H1 (cell line): ENCODE results near the gene NEDD4.
"Not testable (repeated sequence)": the region's sequence is repeated elsewhere in the genome, so short reads cannot be mapped to it uniquely, and the experiment has no call there.

Experiments
- FOSL1 ChIP-seq: IDR thresholded peaks from 2 replicates; pipeline ENCODE4 v1.6.1; 2011; ENCODE audit warnings: mild to moderate bottlenecking, low read depth, low read length, moderate library complexity; ENCODE audit not compliant: insufficient read depth
- NANOG ChIP-seq: IDR thresholded peaks from 2 replicates; pipeline ENCODE4 v1.6.1; 2011; ENCODE audit warnings: low read length, low read depth, mild to moderate bottlenecking, inconsistent platforms; ENCODE audit not compliant: insufficient read depth, poor library complexity, severe bottlenecking
- POLR2A ChIP-seq, 2 experiments: IDR thresholded peaks; 1 replicate in 1 of 2; 2 replicates in 1 of 2; pipeline ENCODE4 v1.6.1; 2011; ENCODE audit warnings: low read depth in 2 of 2, low read length in 2 of 2, mild to moderate bottlenecking in 2 of 2; ENCODE audit errors: control extremely low read depth in 1 of 2
- RFX5 ChIP-seq: IDR thresholded peaks from 2 replicates; pipeline ENCODE4 v1.6.1; 2011; ENCODE audit warnings: low read depth, low read length, improper control_type of control experiment, borderline replicate concordance
- USF2 ChIP-seq: IDR thresholded peaks from 2 replicates; pipeline ENCODE4 v1.6.1; 2011; ENCODE audit warnings: low read length, improper control_type of control experiment
- TF ChIP-seq, protein P1 (sequence below), 3 experiments: IDR thresholded peaks; 1 replicate in 2 of 3; 2 replicates in 1 of 3; pipeline versions ENCODE4 v1.5.1 to v1.6.1; 2011; ENCODE audit warnings: low read length in 3 of 3, mild to moderate bottlenecking in 3 of 3, inconsistent platforms in 2 of 3, low read depth in 1 of 3, moderate library complexity in 1 of 3; ENCODE audit not compliant: insufficient read depth in 1 of 3; ENCODE audit errors: control extremely low read depth in 1 of 3

DNA sequence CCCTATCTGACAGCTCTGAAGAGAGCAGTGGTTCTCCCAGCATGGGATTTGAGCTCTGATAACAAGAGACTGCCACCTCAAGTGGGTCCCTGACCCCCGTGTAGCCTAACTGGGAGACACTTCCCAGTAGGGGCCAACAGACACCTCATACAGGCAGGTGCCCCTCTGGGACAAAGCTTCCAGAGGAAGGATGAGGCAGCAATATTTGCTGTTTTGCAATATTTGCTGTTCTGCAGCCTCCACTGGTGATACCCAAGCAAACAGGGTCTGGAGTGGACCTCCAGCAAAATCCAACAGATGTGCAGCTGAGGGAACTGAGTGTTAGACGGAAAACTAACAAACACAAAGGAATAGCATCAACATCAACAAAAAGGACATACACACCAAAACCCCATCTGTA lies 48.8 kb downstream of the NEDD4 start:
- TF ChIP-seq NANOG; FOSL1; RFX5; POLR2A (IDR thresholded peaks at IDR 0.05; ENCODE audit: control extremely low read depth in 1 of 2, low read depth in 2 of 2, low read length in 2 of 2); USF2: not testable (repeated sequence)
- TF ChIP-seq, protein P1, sequence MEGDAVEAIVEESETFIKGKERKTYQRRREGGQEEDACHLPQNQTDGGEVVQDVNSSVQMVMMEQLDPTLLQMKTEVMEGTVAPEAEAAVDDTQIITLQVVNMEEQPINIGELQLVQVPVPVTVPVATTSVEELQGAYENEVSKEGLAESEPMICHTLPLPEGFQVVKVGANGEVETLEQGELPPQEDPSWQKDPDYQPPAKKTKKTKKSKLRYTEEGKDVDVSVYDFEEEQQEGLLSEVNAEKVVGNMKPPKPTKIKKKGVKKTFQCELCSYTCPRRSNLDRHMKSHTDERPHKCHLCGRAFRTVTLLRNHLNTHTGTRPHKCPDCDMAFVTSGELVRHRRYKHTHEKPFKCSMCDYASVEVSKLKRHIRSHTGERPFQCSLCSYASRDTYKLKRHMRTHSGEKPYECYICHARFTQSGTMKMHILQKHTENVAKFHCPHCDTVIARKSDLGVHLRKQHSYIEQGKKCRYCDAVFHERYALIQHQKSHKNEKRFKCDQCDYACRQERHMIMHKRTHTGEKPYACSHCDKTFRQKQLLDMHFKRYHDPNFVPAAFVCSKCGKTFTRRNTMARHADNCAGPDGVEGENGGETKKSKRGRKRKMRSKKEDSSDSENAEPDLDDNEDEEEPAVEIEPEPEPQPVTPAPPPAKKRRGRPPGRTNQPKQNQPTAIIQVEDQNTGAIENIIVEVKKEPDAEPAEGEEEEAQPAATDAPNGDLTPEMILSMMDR (IDR thresholded peaks at IDR 0.05; ENCODE audit: control extremely low read depth in 1 of 3, insufficient read depth in 1 of 3, low read depth in 1 of 3, low read length in 3 of 3): not testable (repeated sequence)
